Smooth muscle cell (in vitro differentiated cells): Measurements from ENCODE around the gene NEMP1. TPM values are rescaled to one million over a fixed set of nuclear protein-coding genes. Genes with fewer than 3 reads are reported as not detected.
"Not testable (repeated sequence)": the region's sequence is repeated elsewhere in the genome, so short reads cannot be mapped to it uniquely, and the experiment has no call there.

Experiments
- DNase-seq: peaks from one replicate; lab custom pipeline; 2025; ENCODE audit not compliant: unreplicated experiment; lab: John Stamatoyannopoulos, UW
- H2AFZ ChIP-seq: fragments of 200-600 bp; sonication (generic); 2 replicates; pipeline ENCODE4 v1.6.0; 2016; ENCODE audit warnings: antibody characterized with exemption, low read depth, mild to moderate bottlenecking
- H3F3A ChIP-seq: fragments of 200-600 bp; sonication (generic); 2 replicates; pipeline ENCODE4 v1.6.0; 2017; ENCODE audit warnings: antibody characterized with exemption, low read depth
- H3K27ac ChIP-seq: fragments of 200-600 bp; sonication (generic); 2 replicates; pipeline ENCODE4 v1.5.1; 2016; ENCODE audit warnings: low read depth, mild to moderate bottlenecking
- H3K27me3 ChIP-seq: fragments of 200-600 bp; sonication (generic); 2 replicates; pipeline ENCODE4 v1.6.1; 2016; ENCODE audit warnings: low read depth, mild to moderate bottlenecking
- H3K36me3 ChIP-seq: fragments of 200-600 bp; sonication (generic); 2 replicates; pipeline ENCODE4 v1.5.1; 2016; ENCODE audit warnings: low read depth
- H3K4me1 ChIP-seq: fragments of 200-600 bp; sonication (generic); 2 replicates; pipeline ENCODE4 v1.5.1; 2016; ENCODE audit warnings: low read depth
- H3K4me2 ChIP-seq: fragments of 200-600 bp; sonication (generic); 2 replicates; pipeline ENCODE4 v1.6.0; 2016; ENCODE audit warnings: mild to moderate bottlenecking
- H3K4me3 ChIP-seq: fragments of 200-600 bp; sonication (generic); 2 replicates; pipeline ENCODE4 v1.5.1; 2016; ENCODE audit warnings: mild to moderate bottlenecking
- H3K79me2 ChIP-seq: fragments of 200-600 bp; sonication (generic); 2 replicates; pipeline ENCODE4 v1.6.0; 2016; ENCODE audit warnings: low read depth, mild to moderate bottlenecking
- H3K9ac ChIP-seq: fragments of 200-600 bp; sonication (generic); 2 replicates; pipeline ENCODE4 v1.6.0; 2016; ENCODE audit warnings: low read depth
- H3K9me3 ChIP-seq: fragments of 200-600 bp; sonication (generic); replicated peaks from 2 replicates; pipeline ENCODE4 v1.5.1; 2016; ENCODE audit warnings: low read depth
- H4K20me1 ChIP-seq: fragments of 200-600 bp; sonication (generic); 2 replicates; pipeline ENCODE4 v1.6.0; 2016; ENCODE audit warnings: low read depth
- WGBS: methylation state at CpG from one replicate; pipeline ENCODE4 v1.1.7; 2016; ENCODE audit warnings: low lambda C conversion rate; 5-methylcytosine and 5-hydroxymethylcytosine counted together
- polyA plus RNA-seq: library from polyadenylated mRNA; unstranded; fragments of >200 nt; fragmentation: Nextera tagmentation; extraction: Ambion mirVana; gene quantifications from 2 replicates; pipeline ENCODE4 v1.2.1, GENCODE V29; 2016
- total RNA-seq: library from RNA; depleted of rRNA; stranded (reverse); fragments of >200 nt; gene quantifications from 2 replicates; pipeline ENCODE4 v1.2.3, GENCODE V29; 2014
- TF ChIP-seq, protein P1 (sequence below): fragments of 200-600 bp; sonication (generic); IDR thresholded peaks from 2 replicates; pipeline ENCODE4 v1.5.1; 2017; ENCODE audit warnings: borderline replicate concordance, mild to moderate bottlenecking, antibody characterized with exemption; ENCODE audit not compliant: insufficient read depth, poor library complexity, severe bottlenecking

NEMP1 gene
- total and polyA plus RNA-seq, 2 experiments from 2014 or later: 3.2 to 8.9 TPM

DNA sequence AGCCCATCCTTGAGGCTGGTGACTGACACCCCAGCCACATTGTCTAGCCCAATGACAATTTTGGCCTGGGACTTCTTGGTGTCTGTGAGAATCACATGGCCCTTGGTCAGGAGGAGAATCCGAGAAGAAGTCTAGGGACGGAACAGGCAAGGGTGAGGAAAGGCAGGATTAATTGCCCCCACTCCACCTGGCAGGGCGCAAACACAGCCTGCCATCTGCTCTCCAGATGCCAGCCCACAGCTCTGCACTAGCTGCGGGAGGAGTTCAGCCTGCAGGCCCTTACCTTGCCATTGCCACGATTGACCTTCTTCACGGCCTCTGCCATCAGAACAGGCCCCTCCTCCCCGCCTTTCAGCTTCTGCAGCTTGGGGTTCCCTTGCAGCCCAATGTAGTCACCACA lies 49.1 kb downstream of the NEMP1 start:
- TF ChIP-seq, protein P1, sequence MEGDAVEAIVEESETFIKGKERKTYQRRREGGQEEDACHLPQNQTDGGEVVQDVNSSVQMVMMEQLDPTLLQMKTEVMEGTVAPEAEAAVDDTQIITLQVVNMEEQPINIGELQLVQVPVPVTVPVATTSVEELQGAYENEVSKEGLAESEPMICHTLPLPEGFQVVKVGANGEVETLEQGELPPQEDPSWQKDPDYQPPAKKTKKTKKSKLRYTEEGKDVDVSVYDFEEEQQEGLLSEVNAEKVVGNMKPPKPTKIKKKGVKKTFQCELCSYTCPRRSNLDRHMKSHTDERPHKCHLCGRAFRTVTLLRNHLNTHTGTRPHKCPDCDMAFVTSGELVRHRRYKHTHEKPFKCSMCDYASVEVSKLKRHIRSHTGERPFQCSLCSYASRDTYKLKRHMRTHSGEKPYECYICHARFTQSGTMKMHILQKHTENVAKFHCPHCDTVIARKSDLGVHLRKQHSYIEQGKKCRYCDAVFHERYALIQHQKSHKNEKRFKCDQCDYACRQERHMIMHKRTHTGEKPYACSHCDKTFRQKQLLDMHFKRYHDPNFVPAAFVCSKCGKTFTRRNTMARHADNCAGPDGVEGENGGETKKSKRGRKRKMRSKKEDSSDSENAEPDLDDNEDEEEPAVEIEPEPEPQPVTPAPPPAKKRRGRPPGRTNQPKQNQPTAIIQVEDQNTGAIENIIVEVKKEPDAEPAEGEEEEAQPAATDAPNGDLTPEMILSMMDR: no peak
- H3K4me1 ChIP-seq: peaks cover 4% of the 10 kb centered on the region
- DNase-seq: no peak
- no peaks in the 10 kb centered on the region for H3F3A ChIP-seq
- no peaks in the 10 kb centered on the region for H3K27me3 ChIP-seq
- no peaks in the 10 kb centered on the region for H4K20me1 ChIP-seq
- H3K27ac ChIP-seq: no peak overlapping the region
- no peak overlapping the region for H3K4me3 ChIP-seq
- H3K79me2 ChIP-seq: no peaks in the 10 kb centered on the region
- H3K9ac ChIP-seq: no peak overlapping the region
- H3K4me2 ChIP-seq: no peak overlapping the region
- H3K36me3 ChIP-seq: no peaks in the 10 kb centered on the region
- no peak overlapping the region for H2AFZ ChIP-seq
- WGBS: 91% methylated on average over 7 of the region's 7 CpGs
- H3K9me3 ChIP-seq: no peaks in the 10 kb centered on the region

DNA sequence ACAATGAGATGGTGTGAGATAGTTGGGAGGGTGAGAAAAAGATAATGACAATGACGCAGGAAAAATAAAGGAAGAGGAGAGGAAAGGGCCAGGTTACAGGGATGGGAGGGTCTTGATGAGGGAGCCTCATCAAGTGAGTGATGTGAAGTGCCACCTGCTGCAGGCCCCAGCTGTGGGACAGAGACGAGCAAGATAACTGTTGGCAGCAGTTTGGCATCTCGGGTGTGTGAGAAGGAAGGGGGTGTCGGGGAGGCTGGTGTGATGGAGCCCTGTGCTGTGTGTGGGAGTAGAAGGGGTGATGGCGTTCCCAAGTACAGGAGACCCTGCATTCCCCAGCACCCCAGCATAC lies 50.8 kb downstream of the NEMP1 start:
- no peaks in the 10 kb centered on the region for H3K9me3 ChIP-seq
- H3K9ac ChIP-seq: no peak overlapping the region
- no peak overlapping the region for H3K4me2 ChIP-seq
- TF ChIP-seq, protein P1: no peak
- DNase-seq: no peak
- H2AFZ ChIP-seq: no peak overlapping the region
- no peaks in the 10 kb centered on the region for H3F3A ChIP-seq
- no peak overlapping the region for H3K27ac ChIP-seq
- H3K4me3 ChIP-seq: no peak overlapping the region
- H4K20me1 ChIP-seq: no peaks in the 10 kb centered on the region
- peaks cover 4% of the 10 kb centered on the region for H3K4me1 ChIP-seq
- H3K36me3 ChIP-seq: no peaks in the 10 kb centered on the region
- no peaks in the 10 kb centered on the region for H3K79me2 ChIP-seq
- WGBS: 81% methylated on average over 5 of the region's 5 CpGs
- no peaks in the 10 kb centered on the region for H3K27me3 ChIP-seq

DNA sequence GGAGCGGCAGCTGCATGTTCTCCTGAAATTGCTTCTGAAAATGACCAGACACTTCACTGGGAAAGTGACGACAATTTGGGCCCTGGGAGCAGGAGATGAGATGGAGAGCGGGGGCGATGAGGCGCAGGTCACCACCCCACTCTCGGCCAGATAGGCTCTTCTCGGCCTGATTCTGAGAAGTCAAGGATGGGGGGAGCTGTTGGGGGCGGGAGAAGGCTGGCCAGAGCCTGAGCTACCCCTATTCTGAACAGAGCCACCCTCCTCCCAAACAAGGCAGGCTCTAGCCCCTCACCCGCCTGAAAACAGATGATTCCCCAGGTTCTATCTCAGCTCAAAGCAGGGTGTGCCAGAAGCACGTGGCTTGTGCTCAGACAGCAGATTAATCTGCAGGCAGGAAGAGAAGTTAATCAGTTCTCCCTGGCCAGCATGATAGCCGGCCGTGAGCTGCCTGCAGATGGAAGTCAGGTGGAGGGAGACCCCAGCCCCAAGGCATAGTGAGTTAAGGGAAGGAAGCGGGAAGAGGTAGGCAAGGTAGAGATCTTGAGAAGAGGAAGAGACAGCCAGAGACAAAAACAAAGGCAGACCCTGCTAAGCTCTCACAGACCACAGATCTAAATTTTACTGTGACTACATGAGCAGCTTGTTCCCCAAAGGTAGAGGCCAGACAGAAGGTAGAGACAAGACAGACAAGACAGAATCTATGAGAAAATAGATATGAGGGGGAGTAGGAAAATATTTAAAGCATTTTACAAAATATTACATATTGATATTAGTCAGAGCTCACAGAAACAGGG lies 51.4 kb downstream of the NEMP1 start:
- H3K27ac ChIP-seq: no peak overlapping the region
- H3K9ac ChIP-seq: no peak overlapping the region
- H3K9me3 ChIP-seq: no peaks in the 10 kb centered on the region
- no peak overlapping the region for H3K4me3 ChIP-seq
- WGBS: 67% methylated on average over 13 of the region's 13 CpGs
- no peaks in the 10 kb centered on the region for H3K79me2 ChIP-seq
- H3K4me1 ChIP-seq: peaks cover 4% of the 10 kb centered on the region
- no peaks in the 10 kb centered on the region for H3K36me3 ChIP-seq
- H2AFZ ChIP-seq: no peak overlapping the region
- DNase-seq: no peak
- TF ChIP-seq, protein P1: no peak
- H3K4me2 ChIP-seq: no peak overlapping the region
- H3F3A ChIP-seq: no peaks in the 10 kb centered on the region
- H4K20me1 ChIP-seq: no peaks in the 10 kb centered on the region
- H3K27me3 ChIP-seq: no peaks in the 10 kb centered on the region

DNA sequence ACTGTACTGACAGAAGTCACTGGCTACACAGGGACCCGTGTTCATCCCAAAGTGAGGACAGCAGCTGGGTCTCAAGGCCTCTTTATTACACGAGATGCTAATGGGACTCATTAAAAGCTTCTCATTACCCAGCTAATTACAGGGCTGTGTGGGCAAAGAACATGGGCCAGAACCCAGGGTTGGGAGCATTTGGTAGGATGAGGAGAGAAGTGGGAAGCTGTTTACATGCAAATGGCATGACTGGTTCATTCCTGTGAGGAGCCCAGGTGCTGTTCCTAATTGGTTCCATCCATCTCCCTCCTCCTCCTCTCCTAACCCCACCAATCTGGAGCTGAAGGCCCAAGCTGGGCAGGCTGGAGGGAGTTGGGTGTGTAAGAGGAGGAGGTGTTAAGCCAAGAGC lies 53.4 kb downstream of the NEMP1 start:
- no peaks in the 10 kb centered on the region for H3K79me2 ChIP-seq
- H3K27me3 ChIP-seq: no peaks in the 10 kb centered on the region
- H3K4me1 ChIP-seq: peaks cover 4% of the 10 kb centered on the region
- no peak for DNase-seq
- H3K36me3 ChIP-seq: no peaks in the 10 kb centered on the region
- no peak overlapping the region for H3K4me2 ChIP-seq
- no peaks in the 10 kb centered on the region for H3F3A ChIP-seq
- H3K27ac ChIP-seq: no peak overlapping the region
- no peak overlapping the region for H2AFZ ChIP-seq
- H4K20me1 ChIP-seq: no peaks in the 10 kb centered on the region
- no peak overlapping the region for H3K9ac ChIP-seq
- TF ChIP-seq, protein P1: no peak
- WGBS: 83% methylated on average over 2 of the region's 2 CpGs
- no peaks in the 10 kb centered on the region for H3K9me3 ChIP-seq
- no peak overlapping the region for H3K4me3 ChIP-seq

DNA sequence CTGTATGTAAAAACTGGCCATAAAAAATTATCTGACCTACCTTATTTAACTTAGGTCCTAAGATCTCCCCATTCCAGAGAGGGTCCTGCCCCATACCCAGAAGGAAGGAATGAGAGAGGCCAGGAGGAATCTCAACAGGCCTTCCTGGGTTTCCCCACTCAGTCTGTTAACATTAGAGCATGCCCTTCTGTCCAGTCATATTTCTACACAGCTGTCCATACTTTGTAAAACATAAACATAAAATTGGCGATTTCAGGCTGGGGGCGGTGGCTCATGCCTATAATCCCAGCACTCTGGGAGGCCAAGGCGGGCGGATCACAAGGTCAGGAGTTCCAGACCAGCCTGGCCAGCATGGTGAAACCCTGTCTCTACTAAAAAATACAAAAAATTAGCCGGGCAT lies 56.3 kb downstream of the NEMP1 start:
- DNase-seq: not testable (repeated sequence)
- 70% methylated on average over 5 of the region's 5 CpGs for WGBS

More for the DNA sequence above, 56.3 kb downstream of the NEMP1 start:
- not testable (repeated sequence) for H4K20me1 ChIP-seq, H3K4me3 ChIP-seq, H3K4me1 ChIP-seq, H3K79me2 ChIP-seq, H3F3A ChIP-seq, H3K4me2 ChIP-seq, H3K9me3 ChIP-seq, H2AFZ ChIP-seq, H3K36me3 ChIP-seq, H3K9ac ChIP-seq, H3K27me3 ChIP-seq
- peak overlapping the region; percentile 23 for H3K27ac ChIP-seq
